Measurements from ENCODE around the gene BTC.
"Not testable (repeated sequence)": the region's sequence is repeated elsewhere in the genome, so short reads cannot be mapped to it uniquely, and the experiment has no call there.

The BTC gene

GRCh38 chr4:74794382-74795010 is at the start of gene BTC:
TSS of gene BTC (minus strand) at chr4:74794523. CDS start at chr4:74794325, 198 bp downstream.
- peak; percentile 37 for DNase-seq (ENCODE audit: low read depth)

GRCh38 chr4:74840936-74841509 is 46.7 kb upstream of the BTC start:
- no peak for DNase-seq (ENCODE audit: low read depth)

- peak; percentile 46 for DNase-seq (ENCODE audit: low read depth)
Observed at GRCh38 chr4:74838746-74839370, 44.5 kb upstream of the BTC start.

GRCh38 chr4:74830928-74831327 is 36.6 kb upstream of the BTC start:
- no peak for DNase-seq (ENCODE audit: low read depth)

GRCh38 chr4:74823194-74823593 is 28.9 kb upstream of the BTC start:
- DNase-seq (ENCODE audit: low read depth): no peak

GRCh38 chr4:74822603-74823002 is 28.3 kb upstream of the BTC start:
- no peak for DNase-seq (ENCODE audit: low read depth)

- no peak for DNase-seq (ENCODE audit: low read depth)
Observed at GRCh38 chr4:74821541-74821940, 27.2 kb upstream of the BTC start.

GRCh38 chr4:74814052-74814451 is 19.7 kb upstream of the BTC start:
- no peak for DNase-seq (ENCODE audit: low read depth)

GRCh38 chr4:74812056-74812455 is 17.7 kb upstream of the BTC start:
- not testable (repeated sequence) for DNase-seq (ENCODE audit: low read depth)

- DNase-seq (ENCODE audit: low read depth): peak; percentile 73
Observed at GRCh38 chr4:74805601-74806000, 11.3 kb upstream of the BTC start.

- DNase-seq (ENCODE audit: low read depth): no peak
Observed at GRCh38 chr4:74800310-74800709, 6.0 kb upstream of the BTC start.

- no peak for DNase-seq (ENCODE audit: low read depth)
Observed at GRCh38 chr4:74796631-74797030, 2.3 kb upstream of the BTC start.

- peak; percentile 26 for DNase-seq (ENCODE audit: low read depth)
Observed at GRCh38 chr4:74793757-74794381, 454 bp downstream of the BTC start.

GRCh38 chr4:74790652-74791051 is 3.7 kb downstream of the BTC start:
- DNase-seq (ENCODE audit: low read depth): no peak

- no peak for DNase-seq (ENCODE audit: low read depth)
Observed at GRCh38 chr4:74789518-74789917, 4.8 kb downstream of the BTC start.

- peak; percentile 14 for DNase-seq (ENCODE audit: low read depth)
Observed at GRCh38 chr4:74777531-74777930, 16.8 kb downstream of the BTC start.

GRCh38 chr4:74772783-74773182 is 21.5 kb downstream of the BTC start:
- no peak for DNase-seq (ENCODE audit: low read depth)

GRCh38 chr4:74772106-74772505 is 22.2 kb downstream of the BTC start:
- DNase-seq (ENCODE audit: low read depth): no peak

GRCh38 chr4:74770226-74770910 is 24.0 kb downstream of the BTC start:
- no peak for DNase-seq (ENCODE audit: low read depth)

- peak; percentile 62 for DNase-seq (ENCODE audit: low read depth)
Observed at GRCh38 chr4:74768857-74769525, 25.3 kb downstream of the BTC start.

- DNase-seq (ENCODE audit: low read depth): no peak
Observed at GRCh38 chr4:74764119-74764518, 30.2 kb downstream of the BTC start.

GRCh38 chr4:74758551-74759145 is 35.7 kb downstream of the BTC start:
- no peak for DNase-seq (ENCODE audit: low read depth)
